ENCODE results near the gene DNM1.
A peak's percentile ranks its signal among the peaks of the same experiment; 100 is the strongest.
"Not testable (repeated sequence)": the region's sequence is repeated elsewhere in the genome, so short reads cannot be mapped to it uniquely, and the experiment has no call there.

Gene DNM1

DNA sequence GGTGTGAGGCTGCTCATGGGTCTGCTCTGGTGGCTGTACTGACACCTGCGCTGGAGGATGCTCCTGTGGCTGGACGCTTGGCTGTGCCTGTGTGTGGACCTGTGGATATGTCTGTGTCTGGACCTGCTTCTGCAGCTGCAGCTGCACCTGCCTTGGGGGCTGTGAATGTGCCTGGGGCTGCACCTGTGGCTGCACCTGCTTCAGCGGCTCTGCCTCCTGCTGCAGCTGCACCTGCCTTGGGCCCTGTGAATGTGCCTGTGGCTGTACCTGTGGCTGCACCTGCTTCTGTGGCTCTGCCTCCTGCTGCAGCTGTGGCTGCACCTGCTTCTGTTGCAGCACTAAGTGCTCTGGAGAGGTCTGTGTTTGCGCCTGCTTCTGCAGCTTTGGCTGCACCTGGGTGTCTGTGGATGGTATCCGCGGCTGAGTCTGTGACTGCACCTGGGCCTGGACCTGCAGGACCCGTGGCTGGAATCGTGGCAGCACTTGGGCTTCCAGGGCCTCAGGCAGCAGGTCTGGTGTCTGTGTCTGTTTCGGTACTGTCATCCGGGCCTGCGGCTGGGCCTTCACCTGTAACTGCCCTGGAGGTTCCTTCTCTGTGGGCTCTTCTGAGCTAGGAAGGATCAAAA lies 24.3 kb upstream of the DNM1 start:
- DNase-seq: no peak

DNA sequence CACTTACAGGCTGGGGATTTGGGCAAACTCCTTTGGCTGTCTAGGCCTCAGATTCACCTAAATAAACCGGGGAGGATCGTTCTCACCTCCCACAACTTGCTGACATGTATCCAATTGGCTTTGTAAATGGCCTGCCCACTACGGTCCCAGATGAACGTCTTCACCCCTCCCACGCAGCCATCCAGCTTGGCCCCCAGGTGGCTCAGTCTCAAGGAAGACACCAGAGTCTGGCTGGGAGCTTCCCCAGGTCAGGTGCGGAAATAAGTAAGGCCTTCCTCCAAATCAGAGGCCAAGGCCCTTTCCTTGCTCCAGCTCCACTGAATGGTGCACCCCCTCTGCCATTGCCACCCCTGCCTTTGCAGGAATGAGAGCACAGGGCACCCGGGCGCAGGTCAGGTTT lies 23.2 kb upstream of the DNM1 start:
- DNase-seq: no peak

DNA sequence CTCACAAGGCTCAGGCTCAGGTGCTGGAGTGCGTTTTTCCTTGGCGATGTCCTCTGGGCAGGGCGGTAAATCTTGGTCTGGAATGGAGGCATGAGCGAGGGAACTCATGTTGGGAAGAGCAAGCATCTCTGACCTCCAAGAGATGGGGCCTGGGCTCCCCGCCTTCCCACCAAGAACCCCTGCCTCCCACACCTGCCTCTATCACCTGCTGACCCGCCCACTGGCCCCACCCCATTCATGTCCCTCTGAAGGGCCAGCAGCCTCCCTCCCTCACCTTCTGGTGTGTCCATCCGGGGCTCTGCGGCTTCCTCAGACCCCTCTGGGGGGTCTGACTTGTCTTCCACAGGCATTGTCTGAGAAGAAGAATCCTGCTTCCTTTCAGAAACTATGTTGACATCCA lies 22.7 kb upstream of the DNM1 start:
- DNase-seq: no peak

DNA sequence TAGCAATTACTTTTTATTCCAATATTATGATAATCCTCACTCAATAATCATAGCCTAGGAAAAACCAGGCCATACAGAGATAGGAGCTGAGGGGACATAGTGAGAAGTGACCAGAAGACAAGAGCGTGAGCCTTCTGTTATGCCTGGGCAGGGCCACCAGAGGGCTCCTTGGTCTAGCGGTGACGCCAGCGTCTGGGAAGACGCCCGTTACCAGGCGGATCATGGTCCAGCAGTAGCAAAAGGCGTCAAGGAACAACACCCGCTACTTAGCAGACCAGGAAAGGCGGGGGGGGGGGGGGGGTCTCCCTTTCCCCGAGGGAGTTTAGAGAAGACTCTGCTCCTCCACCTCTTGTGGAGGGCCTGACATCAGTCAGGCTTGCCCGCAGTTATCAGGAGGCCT lies 21.7 kb upstream of the DNM1 start:
- not testable (repeated sequence) for DNase-seq

DNA sequence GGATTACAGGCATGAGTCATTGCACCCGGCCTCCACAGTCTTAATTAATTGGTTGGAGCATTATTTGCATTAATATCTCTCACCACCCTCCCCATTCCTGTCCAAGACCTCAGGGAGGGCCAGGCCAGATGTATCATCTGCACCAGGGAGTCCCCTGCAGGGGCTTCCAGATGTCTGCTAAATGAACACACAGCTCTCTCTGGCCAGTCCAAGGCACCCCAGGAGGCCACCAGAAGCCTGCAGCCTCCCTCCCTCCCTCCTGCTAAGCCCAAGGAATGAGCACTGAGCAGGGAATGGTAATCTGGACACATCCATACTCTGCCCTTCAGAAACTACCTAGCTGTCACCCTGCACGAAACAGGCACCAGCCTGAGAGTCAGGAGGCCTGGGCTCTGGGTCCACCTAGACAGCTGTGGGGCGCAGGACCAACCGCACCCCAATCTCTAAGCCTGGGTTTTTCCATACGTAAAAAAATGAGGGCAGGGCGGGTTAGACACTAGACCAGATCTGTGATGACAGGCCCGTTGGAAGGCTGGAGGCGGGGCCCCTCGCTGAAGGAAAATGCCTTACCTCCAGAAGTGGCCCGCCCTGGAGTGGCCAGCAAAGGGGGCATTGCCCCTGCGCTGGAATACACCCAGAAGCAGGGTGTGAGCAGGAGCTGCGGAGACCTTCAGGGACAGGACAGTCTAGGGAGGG lies 20.1 kb upstream of the DNM1 start:
- DNase-seq: no peak

DNA sequence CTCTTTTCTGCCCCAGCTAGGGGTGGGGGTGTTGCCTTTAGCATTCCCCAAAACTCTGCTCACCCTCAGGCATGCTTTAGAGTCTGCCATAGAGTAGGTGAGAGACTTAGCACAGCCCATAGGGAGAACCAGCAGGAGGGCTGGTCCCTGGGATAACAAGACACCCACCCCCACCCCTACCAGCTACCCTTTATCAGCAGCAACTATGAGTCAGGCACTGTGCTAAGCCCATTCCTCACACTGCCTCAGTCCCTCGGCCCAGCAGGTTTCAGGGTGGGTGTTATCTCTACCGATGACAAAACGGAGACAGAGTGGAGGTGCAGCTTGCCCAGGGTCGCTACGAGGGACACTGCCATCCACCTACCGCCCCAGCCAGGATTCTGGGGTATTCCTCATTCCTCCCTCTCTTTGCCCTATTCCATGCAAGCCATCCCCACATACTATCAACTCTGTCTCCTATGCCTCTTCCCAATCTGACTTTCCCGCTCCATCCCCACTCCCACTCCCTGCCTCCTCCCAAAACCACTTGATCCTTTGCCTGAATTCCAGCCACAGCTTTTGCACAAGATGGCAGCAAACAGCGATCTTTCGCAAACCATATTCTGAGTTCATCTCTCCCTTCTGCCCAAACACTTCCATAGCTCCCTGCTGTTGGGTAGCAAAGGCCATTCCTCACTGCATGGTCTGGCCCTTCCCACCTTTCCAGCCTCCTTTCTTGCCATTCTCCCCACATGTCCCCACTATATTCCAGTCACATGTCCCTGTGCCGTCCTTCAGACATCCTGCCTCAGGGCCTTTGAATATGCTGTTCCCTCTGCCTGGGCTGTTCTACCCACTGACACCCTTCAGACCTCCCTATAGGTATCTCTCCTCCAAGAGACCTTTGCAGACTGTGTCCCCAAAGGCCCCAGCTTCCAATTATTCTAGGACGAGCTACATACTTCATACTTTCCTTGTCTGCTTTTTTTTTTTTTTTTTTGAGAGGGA lies 16.9 kb upstream of the DNM1 start:
- no peak for DNase-seq

DNA sequence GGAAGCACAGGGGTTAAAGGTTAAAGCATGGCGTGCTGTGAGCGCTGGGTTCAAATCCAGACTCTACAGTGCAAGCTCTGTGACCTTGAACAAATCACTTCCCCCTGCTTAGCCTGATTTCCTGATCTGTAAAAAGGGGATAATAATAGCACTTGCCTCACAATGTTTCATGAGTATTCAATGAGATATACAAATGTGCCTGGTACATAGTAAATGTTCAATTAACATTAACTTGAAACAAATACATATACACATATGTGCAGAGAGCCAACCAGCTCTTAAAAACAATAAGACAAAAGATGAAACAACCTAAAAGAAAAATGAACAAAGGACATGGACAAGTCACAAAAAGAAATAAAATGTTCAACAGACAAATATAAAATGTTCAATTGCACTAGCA lies 15.8 kb upstream of the DNM1 start:
- no peak for DNase-seq

DNA sequence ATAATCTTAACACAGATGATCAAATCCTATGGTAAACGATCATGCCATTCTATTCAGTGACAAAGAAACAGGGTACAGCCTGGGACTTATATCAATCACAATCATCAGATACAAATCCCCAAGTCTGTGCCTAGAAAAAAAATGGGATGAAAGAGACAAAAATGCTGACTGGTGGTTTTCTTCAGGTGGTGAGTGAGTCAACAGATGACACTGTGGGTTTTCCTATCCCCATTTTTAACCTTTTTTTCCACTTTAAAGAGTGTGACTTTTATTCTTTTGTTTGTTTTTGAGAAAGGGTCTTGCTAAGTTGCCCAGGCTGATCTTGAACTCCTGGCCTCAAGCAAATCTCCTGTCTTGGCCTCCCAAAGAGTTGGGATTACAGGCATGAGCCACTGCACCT lies 15.0 kb upstream of the DNM1 start:
- DNase-seq: no peak

DNA sequence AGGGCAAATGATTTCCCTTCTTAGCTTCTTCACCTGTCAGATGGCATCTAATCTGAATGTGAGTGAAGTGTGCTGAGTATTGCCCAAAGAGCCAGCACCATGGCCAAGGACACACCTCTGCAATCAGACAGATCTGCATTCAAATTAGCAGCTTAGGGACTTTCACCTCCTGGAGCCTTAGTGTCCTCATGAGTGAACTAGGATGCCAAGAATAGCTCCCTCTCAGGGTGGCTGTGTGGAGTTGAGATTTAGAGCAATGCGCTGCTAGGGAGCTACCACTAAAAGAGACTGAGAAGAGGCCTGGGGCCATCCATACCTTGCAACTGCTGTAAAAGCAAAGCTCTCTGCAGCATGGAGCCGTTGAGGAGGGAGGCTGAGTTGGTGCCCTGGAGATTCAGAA lies 13.2 kb upstream of the DNM1 start:
- DNase-seq: no peak

DNA sequence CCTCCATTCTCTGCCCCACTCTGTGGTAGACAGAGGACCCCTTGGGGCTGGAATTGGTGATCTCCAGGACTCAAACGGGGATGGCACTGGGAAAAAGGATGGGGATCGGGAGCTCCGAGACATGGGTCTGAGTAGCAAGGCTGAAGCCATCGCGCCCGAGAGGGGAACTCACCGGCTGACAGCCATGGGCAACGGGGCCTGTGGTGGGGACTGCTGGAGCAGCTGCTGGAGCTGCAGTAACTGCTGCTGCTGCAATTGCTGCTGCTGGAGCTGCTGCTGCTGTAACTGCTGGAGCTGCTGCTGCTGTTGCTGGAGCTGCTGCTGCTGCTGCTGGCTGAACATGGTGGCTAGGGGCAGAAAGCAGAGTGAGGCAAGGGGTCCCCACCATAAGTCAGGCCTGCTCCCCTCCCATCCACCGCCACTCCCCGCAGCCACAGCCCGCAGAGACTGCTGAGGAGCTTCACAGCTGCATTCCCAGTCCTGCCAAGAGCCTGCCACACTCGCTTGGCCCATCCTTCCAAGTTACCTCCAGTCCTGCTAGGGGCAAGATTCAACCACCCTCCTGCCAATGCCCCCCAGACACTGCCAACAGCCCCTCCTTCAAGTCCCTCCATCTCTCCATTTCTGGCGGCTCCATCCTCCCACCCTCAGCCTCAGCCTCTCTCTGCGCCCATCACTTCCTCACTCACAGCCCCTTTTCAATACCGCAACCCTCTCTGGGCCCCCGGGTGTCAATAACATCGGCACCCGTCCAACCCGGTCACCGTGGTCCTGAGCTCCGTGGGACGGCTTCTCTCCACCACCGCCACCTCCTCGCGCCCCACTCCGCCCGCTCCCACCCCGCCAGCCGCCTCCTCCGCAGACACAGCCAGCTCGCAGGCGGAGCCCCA lies 12.4 kb upstream of the DNM1 start:
- DNase-seq: no peak

DNA sequence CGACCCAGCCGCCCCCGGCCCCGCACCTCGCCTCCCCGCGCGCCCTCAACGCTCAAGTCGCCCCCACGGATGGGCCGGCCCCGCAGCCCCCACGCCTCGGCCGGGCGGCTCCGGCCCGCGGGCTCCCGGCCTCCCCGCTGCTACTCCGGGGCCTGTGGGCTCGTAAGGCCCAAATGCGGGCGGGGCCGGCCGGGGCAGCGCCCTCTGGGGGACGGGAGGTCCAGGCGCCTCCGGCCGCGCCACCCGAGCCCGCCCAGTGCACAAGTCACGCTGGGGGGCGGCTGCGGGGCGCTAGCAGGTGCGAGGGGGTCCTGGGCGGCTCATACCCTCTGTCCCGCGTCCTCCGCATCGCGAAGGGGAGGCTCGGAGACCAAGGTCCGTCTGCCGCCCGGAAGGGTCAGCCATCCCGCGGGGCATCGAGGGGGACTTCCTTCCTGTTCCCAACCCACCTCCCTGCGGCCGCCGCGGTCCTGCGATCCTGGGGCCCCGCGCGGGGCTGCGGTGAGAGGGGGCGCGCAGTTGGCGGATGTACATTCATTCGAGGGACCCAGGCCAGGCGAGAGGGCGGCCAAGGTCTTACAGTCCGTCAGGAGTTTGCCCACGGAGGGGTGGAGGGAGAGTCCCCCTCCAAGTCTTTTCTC lies 11.7 kb upstream of the DNM1 start, which contains the start of gene CIZ1:
TSS of gene CIZ1 (minus strand) at position 167 of the 641 bp plus-strand sequence. CDS start 715 bp downstream, outside the sequence.
- DNase-seq: peak; percentile 64 to 76

DNA sequence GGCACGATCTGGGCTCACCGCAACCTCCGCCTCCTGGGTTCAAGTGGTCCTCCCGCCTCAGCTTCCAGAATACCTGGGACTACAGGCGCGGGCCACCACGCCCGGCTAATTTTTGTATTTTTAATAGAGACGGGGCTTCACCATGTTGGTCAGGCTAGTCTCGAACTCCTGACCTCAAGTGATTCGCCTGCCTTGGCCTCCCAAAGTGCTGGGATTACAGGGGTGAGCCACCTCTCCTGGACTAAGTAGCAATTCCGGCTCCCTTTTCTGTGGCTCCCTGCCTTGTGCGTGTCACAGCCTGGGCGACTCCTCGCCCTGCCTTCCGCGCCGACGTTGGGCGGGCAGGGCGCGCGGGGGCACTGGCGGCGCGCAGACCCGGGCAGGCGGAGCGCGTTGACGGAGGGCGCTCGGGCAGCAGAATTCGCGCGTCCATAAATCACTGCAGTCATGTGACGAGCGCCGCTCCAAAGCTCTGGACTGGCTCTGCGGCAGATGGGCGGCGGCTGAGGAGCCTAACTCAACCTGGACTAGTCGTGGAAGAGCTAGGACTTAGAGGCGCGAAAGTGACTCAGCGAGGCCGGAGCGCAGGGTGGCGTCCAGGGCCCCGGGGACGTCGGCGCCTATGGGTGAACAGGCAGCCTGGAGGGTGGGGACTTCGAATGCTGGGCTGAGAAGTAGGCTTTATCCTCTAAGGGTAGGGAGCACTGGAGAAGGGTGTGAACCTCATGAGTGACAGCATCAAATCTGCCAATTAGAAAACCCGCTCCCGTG lies 10.4 kb upstream of the DNM1 start:
- peak; percentile 46 to 54 for DNase-seq

DNA sequence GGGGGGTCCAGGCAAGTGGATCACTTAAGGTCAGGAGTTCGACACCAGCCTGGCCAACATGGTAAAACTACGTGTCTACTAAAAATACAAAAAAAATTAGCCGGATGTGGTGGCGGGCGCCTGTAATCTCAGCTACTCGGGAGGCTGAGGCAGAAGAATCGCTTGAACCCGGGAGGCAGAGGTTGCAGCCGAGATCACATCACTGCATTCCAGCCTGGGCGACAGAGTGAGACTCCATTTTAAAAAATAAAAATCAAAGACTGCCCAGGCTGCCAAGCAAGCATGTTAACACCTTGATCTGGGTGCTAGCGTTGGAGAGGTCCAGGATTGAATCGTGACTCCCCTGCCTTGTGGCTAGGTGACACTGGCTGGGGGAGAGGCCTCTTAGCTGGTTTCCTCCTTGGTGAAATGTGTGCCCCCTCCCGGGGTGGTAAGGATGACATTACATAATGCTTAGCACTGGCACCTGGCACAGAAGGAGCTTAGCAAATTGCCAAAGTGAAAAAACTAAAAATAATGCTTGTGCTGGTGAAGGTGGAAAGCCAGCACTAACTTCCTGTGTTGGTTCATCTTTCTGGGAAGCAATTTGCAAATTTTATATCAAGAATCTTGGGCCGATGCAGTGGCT lies 9.6 kb upstream of the DNM1 start:
- DNase-seq: no peak

DNA sequence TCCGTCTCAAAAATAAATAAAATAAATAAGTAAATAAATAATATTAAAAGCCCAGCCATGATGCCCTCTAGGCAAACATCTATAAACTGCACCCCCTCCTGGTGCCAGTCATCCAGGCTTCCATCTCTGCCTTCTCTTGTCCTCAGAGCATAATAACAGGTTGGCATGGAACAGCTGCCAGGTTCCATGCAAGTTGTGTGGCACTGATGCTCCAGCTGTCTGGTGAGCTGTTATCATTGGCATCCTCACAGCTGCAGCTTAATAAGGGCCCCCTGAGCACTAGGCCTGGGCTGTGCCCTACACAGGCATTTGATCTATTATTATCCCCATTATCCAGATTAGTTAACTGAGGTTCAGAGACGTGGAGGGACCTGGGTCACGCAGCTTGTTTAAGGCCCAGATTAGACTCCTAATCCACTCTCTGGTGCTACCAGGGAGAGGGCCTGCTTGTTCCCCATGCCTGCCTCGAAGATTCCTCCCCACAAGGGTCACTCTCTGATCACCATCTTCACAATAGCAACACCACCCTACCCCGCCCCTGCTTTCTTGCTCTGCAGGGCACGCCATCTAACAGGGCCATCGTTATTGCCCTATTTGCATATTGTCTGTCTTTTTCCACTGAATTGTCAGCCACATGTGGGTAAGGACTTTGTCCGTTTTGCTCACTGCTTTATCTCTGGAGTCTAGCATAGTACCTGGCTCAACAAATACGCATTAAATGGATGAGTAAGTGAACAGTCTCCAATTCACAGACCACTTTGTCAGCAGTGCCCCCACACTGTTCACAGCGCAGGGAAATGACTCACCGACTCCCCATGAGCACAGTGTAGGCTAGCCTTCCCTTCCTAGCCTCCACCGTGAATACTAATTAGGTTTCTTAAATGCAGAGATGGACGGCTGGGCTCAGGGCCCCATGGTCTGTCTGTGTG lies 1.5 kb upstream of the DNM1 start:
- DNase-seq: no peak

DNA sequence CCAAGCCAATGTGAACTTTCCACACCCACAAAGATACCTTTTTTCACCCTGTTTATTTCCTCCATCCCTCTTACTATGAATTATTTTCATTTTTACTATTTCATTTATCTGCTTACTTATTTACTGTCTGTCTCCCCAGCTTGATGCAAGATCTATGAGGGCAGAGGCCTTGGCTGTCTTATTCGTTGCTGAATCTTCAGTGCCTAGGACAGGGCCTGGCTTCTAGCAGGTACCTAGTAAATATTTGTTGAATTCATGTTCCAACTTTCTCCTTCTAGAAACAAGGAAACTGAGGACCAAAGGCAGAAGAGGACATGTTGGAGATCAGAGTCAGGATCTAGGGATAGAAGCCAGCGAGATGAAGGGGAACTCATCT lies 543 bp upstream of the DNM1 start:
- no peak for DNase-seq

DNA sequence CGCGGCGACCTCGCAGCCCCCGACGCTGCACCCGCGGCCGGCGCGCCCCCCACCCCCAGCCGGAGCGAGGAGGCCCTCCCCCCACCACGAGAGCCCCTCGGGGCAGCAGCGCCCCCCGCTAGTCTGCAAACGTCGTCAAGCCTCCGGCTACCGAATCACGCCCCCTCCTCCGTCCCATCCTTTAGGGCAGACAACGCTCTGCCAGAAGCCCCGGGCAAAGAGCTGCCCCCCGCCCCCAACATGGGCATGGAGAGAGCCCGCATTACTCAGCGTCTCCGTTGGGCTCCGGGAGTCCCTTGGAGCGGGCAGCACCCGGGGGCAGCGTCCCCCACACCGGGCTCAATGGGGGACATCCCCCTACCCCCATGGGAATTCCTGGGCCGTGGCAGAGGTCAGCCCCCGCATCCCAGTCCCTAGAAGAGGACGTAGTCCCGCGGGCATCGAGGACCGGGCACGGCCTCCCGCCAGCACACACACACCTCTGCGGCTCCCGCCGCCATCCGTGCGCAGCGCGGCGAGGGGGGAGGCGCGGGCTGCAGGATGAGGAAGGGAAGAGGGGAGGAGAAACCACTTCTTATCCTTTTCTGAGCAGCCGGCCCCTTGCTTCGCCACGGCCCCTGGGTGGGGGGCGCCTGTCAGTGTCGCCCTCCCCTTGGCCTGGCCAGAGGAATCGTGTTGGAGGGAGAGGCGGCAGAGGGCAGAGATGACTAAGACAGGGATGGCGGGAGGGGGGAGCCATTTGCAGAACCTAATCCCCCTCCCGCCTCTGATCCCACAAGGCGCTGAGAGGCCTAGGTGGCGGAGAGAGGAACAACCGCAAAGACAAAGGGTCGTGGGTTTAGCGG lies 750 bp downstream of the DNM1 start:
- DNase-seq: no peak

DNA sequence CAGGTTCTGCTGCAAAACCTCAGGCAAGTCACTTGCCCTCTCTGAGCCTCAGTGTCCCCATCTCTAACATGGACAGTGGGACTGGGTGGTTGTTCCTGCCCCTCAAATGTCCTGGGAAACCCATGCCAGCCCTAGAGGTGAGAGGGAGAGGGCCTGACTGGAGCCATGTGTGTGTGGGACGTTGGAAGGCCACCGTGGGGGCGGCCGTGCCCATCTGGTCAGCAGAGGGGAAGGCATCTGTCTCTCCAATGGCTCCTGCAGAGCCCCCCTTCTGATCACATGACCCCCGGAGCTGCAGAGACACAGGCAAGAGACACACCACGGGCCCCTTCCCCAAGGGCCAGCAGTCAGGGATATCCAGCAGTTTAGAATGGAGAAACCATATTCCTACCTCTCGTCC lies 1.7 kb downstream of the DNM1 start:
- no peak for DNase-seq

DNA sequence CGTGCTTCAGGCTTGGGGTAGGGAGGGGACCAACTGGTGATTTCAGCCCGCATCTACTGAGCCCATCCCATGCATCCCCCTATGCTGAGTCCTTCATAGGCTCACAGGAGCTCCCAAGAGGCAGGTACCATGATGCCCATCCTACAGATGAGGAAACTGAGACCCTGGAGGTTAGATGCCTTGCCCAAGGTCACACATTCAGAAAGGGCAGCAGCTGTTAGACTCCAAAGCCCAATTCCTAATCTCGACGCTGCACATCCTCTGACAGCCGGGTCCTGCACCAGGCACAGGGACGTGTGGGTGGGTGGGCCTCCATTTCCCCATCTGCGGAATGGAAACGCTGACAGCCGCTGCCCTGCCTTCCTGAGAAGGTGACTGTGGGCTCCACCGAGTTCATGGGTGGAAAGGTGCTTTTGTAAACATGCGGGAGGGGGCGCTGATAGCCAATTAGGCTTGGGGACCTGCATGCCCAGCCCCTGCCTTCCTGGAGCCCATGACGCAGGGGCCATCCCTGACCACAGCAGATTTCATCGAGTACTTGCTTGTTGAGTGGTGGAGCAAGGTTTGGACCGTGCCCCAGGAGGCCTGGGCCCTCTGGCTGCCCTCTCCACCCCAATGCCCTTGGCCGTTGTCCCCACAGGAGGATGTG lies 2.2 kb downstream of the DNM1 start:
- no peak for DNase-seq
